Large intestine (tissue), 3 donors: Measurements from ENCODE around the gene INHBE. TPM values are rescaled to one million over a fixed set of nuclear protein-coding genes. Genes with fewer than 3 reads are reported as not detected.

Experiments
- DNase-seq, 2 donors: peaks; one replicate each; pipeline versions ENCODE4 v3.0.0 to v3.0.0-alpha.2; 2013
- H3K27ac ChIP-seq: one replicate; pipeline ENCODE4 v1.5.1; 2013; ENCODE audit warnings: low read length
- H3K27me3 ChIP-seq: 2 replicates; pipeline ENCODE4 v1.6.1; 2013; ENCODE audit warnings: low read length; ENCODE audit not compliant: control insufficient read depth, insufficient read depth
- H3K36me3 ChIP-seq: 2 replicates; pipeline ENCODE4 v1.6.1; 2013; ENCODE audit warnings: low read length; ENCODE audit not compliant: control insufficient read depth, insufficient read depth
- H3K4me1 ChIP-seq: one replicate; pipeline ENCODE4 v1.6.1; 2013; ENCODE audit warnings: low read length; ENCODE audit not compliant: control insufficient read depth, insufficient read depth
- H3K4me3 ChIP-seq: one replicate; pipeline ENCODE4 v1.5.1; 2013; ENCODE audit warnings: low read length
- H3K9me3 ChIP-seq: one replicate; pipeline ENCODE4 v1.6.1; 2013; ENCODE audit warnings: mild to moderate bottlenecking, low read depth, low read length, moderate library complexity; ENCODE audit not compliant: control insufficient read depth
- WGBS: methylation state at CpG from one replicate; pipeline ENCODE4 v1.1.5; 2013; ENCODE audit warnings: low lambda C conversion rate; ENCODE audit not compliant: insufficient coverage; 5-methylcytosine and 5-hydroxymethylcytosine counted together
- polyA plus RNA-seq: library from polyadenylated mRNA; unstranded; fragments of 120-200 nt; gene quantifications from one replicate; pipeline ENCODE4 v1.2.1, GENCODE V29; 2013

Gene INHBE
- polyA plus RNA-seq, 1 donor: 0.28 TPM

DNA sequence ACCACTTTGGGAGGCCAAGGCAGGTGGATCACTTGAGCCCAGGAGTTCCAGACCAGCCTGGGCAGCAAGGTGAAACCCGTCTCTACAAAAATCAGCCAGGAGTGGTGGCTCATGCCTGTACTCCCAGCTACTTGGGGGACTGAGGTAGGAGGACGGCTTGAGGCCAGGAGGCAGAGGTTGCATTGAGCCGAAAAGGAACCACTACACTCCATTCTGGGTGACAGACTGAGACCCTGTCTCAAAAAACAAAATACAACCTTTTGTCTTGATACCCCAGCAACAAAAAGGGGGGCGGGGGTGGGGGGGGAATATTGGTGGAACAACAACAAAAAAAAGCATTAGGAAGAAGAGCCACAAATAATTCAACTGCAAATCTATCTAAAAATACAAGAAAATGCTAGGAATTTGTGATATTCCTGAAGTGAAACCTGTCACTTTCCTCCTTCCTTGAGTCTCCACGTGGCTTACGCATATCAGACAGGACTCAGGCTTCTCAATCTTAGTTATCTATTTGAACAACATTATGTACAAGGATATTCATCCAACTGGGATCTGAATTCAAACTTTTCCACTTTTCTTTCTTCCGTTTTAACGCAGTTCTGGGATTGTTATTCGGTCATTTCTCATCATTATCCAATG lies 25.5 kb upstream of the INHBE start:
- Histone ChIP-seq H3K9me3 (no peaks in the 10 kb centered on the region), H3K27me3 (no peaks in the 10 kb centered on the region), H3K4me3 (peak overlapping the region; percentile 59), H3K27ac (peak overlapping the region; percentile 94), H3K36me3 (peaks cover 5% of the 10 kb centered on the region), H3K4me1 (peaks cover 13% of the 10 kb centered on the region)
- WGBS: 16% methylated on average over 3 of the region's 9 CpGs
- peak in 1 of 2 donors; percentile 68 for DNase-seq

DNA sequence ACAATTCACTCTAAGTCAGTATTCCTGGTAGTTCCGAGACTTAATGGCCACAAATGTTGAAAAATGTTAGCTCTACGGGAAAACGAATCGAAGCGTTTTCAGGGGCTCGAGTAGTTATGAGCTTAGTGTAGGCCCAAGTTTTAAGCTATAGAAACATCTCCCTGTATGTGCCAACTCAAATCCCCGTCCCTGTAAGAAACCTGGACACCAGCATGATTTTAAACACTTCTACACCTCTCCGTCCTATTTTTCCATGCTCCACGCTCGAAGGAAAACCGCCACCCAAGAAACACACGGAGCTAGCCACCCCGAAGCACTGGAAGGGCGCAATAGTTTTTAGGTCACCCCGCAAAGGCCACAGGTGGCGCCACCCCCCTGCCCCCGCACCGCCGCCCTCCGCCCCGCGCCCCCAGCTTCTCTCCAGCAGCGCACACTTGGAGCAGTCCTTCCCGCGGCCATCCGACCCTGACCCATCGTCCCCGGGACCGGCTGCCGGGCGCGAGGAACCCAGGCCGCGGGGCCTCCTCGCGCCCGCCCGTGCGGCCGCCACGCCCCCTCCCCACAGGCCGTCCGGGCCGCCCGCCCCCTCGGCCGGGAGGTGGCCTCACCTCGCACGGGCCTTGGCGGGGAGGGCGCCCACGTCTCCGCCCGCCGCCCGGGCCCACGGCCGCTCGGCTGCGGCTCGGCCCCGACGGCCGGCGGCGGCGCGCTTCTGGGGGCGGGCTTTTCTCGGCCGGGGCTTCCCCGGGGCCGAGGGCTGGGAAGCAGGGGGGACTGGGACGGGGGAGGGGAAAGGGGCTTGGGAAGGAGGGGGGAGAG lies 24.8 kb upstream of the INHBE start:
- peaks cover 4% of the 10 kb centered on the region for H3K36me3 ChIP-seq
- WGBS: no CpG with 5 or more reads among the region's 74 CpGs
- DNase-seq: peak in 1 of 2 donors; percentile 22
- H3K27ac ChIP-seq: peak overlapping the region; percentile 100
- H3K9me3 ChIP-seq: no peaks in the 10 kb centered on the region
- H3K4me1 ChIP-seq: peaks cover 18% of the 10 kb centered on the region
- H3K4me3 ChIP-seq: peak overlapping the region; percentile 69
- H3K27me3 ChIP-seq: no peaks in the 10 kb centered on the region

DNA sequence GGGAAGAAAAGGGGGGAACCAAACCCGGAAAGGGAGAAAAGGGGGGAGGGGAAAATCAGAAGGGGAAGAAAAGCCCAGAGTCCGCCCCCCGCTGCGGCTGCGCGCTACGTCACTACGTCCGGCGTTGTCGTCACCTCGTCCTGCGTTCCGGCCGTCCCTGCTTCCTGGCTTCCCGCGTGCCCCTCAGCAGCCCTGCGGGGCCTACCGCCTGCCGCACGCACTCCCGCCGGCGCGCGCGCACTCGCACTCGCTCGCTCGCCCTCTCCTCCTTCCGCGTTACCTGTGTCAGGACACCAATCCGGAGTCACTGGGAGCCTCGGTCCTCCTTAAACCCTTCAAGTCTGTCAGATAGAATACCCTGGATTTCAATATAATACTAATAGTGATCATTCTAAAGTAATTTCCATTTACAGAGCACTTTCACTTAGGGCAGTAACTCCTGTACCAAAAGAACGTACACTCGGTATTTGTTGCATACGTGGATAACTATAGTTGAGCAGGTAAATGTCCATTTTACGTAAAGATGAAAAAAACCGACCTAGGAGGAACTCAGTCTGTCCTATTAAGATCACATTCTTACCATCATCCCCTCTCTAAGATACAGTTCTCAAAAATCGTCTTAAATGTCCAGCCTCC lies 24.1 kb upstream of the INHBE start, which contains the start of gene R3HDM2:
R3HDM2 (minus strand) TSS at position 113 of the 636 bp plus-strand sequence. CDS start 120,615 bp downstream, outside the sequence.
- Histone ChIP-seq H3K4me3 (peak within 1 kb of the TSS; percentile 69), H3K36me3 (no peaks in the 10 kb centered on the region), H3K27me3 (no peaks in the 10 kb centered on the region), H3K9me3 (no peaks in the 10 kb centered on the region), H3K27ac (peak within 1 kb of the TSS; percentile 100), H3K4me1 (peaks cover 18% of the 10 kb centered on the region)
- DNase-seq: peak; percentile 97 to 98
- WGBS: no CpG with 5 or more reads among the region's 41 CpGs

DNA sequence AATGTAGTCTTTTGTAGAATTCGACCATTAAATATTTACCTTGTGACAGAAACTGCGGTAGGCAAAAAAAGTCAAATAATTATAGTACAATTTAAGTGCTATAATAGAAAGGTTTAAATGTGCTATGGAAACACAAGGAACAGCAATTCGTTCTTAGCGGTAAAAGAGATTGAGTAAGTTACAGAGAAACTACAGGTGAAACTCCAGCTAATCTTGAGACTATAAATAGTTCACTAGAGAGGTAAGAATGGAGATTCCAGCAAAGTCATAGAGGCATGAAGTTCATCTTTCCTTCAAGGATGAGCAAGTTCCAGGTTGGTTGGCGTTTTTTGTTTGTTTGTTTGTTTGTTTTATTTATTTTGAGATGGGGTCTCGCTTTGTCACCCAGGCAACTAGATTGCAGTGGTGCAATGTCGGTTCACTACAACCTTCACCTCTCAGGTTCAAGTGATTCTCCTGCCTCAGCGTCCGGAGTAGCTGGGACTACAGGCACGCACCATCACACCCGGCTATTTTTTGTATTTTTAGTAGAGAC lies 23.4 kb upstream of the INHBE start:
- Histone ChIP-seq H3K4me1 (peaks cover 18% of the 10 kb centered on the region), H3K27me3 (no peaks in the 10 kb centered on the region), H3K36me3 (no peaks in the 10 kb centered on the region), H3K27ac (peak overlapping the region; percentile 100), H3K4me3 (peak overlapping the region; percentile 69), H3K9me3 (no peaks in the 10 kb centered on the region)
- peak in 1 of 2 donors; percentile 72 for DNase-seq
- WGBS: 34% methylated on average over 6 of the region's 11 CpGs

DNA sequence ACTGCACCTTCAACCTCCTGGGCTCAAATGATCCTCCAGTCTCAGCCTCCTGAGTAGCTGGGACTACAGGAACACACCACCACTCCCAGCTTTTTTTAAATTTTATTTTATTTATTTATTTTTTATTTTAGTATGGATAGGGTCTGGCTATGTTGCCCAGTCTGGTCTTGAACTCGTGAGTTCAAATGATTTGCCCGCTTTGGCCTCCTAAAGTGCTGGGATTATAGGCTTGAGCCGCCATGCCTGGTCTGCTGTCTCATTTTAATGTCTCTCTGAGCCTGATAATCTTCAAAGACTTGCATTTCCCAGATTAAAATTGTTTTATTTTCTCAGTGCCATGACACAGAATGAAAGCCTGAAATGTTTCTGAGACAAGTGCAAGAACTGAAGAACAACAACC lies 21.7 kb upstream of the INHBE start:
- Histone ChIP-seq H3K4me3 (no peak overlapping the region), H3K9me3 (no peaks in the 10 kb centered on the region), H3K36me3 (no peaks in the 10 kb centered on the region), H3K27me3 (no peaks in the 10 kb centered on the region), H3K4me1 (peaks cover 18% of the 10 kb centered on the region), H3K27ac (no peak overlapping the region)
- WGBS: 100% methylated on average over 3 of the region's 3 CpGs
- DNase-seq: no peak

DNA sequence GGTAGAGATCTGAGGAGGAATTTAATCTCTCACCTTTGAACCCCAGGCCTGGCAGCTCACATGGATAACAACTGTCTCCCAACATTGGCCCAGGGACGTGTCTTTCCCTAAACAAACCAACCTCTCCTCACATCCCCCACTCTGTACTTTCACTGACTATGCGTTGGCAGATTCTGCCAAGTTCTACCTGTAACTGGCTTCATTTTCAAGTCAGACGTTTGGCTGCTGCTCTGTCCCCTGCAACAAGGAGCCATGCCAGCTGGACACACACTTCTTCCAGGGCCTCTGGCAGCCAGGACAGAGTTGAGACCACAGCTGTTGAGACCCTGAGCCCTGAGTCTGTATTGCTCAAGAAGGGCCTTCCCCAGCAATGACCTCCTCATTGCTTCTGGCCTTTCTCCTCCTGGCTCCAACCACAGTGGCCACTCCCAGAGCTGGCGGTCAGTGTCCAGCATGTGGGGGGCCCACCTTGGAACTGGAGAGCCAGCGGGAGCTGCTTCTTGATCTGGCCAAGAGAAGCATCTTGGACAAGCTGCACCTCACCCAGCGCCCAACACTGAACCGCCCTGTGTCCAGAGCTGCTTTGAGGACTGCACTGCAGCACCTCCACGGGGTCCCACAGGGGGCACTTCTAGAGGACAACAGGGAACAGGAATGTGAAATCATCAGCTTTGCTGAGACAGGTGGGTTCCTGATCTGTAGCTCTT lies 20.4 kb upstream of the INHBE start, which contains the start of gene INHBC:
INHBC (plus strand) TSS at position 268 of the 707 bp plus-strand sequence; CDS start at position 371, 103 bp downstream.
- Histone ChIP-seq H3K4me3 (no peak within 1 kb of the TSS), H3K4me1 (peaks cover 15% of the 10 kb centered on the region), H3K9me3 (no peaks in the 10 kb centered on the region), H3K27me3 (no peaks in the 10 kb centered on the region), H3K27ac (no peak within 1 kb of the TSS), H3K36me3 (no peaks in the 10 kb centered on the region)
- no CpG with 5 or more reads among the region's 8 CpGs for WGBS
- DNase-seq: peak in 1 of 2 donors; percentile 40

DNA sequence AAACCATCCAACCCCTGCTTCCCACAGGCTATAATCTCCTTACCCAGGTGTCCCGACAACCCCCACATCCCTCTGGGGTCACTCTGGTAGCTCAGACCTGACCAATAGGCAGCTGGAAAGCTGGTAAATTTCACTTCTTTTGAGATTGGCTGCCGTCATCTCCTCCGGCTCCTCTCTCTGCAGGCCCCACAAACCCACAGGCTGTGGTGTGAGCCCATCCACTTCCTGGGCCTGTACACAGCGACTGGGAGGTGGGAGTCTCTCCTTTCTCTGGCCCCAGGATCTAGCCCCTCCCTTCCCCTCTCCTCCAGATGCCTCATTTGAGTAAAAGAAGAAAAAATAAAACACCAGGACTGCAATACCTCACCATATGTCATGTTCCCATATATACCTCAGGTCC lies 19.8 kb upstream of the INHBE start:
- no peak overlapping the region for H3K4me3 ChIP-seq
- no peaks in the 10 kb centered on the region for H3K36me3 ChIP-seq
- DNase-seq: no peak
- no peak overlapping the region for H3K27ac ChIP-seq
- H3K27me3 ChIP-seq: no peaks in the 10 kb centered on the region
- H3K9me3 ChIP-seq: no peaks in the 10 kb centered on the region
- WGBS: no CpG with 5 or more reads among the region's 4 CpGs
- H3K4me1 ChIP-seq: peaks cover 15% of the 10 kb centered on the region

DNA sequence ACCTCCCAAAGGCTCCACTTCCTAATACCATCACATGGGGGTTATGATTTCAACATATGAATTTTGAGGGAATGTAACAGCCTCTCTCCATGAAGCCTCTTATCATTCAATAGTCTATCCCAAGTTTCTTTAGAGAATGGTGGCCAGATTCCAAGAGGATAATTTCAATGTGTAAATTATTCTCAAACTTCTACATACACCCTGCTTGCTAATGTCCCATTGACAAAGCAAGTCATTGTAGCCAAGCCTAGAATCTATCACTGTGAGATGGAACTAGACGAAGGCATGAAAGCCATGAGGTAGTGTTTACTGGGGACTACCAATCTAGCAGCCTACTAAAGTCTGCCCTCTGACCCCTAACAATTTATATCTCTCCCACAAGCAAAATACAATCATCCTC lies 16.7 kb upstream of the INHBE start:
- no peak for DNase-seq
- no peaks in the 10 kb centered on the region for H3K36me3 ChIP-seq
- peaks cover 11% of the 10 kb centered on the region for H3K4me1 ChIP-seq
- WGBS: no CpG with 5 or more reads among the region's 1 CpG
- no peak overlapping the region for H3K27ac ChIP-seq
- no peak overlapping the region for H3K4me3 ChIP-seq
- H3K9me3 ChIP-seq: no peaks in the 10 kb centered on the region
- no peaks in the 10 kb centered on the region for H3K27me3 ChIP-seq

DNA sequence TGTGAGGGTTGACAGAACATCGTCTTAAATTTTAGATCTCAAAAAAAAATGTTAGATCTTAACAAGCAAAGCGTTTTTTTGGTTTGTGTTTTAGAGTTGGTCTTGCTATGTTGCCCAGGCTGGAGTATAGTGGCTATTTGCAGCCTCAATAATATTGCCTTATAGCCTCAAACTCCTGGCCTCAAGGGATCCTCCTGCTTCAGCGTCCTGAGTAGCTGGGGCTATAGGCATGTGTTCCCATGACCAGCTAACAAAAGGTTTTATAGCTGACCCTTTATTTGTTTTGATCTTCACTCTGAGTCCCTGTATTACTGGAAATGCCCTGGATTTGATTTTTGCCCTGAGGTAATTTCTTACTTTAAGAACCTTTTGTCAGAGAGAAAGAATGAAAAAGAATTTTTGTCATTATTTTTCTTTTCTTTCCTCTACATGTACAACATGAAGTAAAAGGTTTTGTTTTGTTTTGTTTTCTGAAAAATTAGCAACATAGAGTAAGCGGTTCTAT lies 15.3 kb upstream of the INHBE start:
- H3K4me1 ChIP-seq: peaks cover 3% of the 10 kb centered on the region
- H3K27me3 ChIP-seq: no peaks in the 10 kb centered on the region
- WGBS: 86% methylated on average over 1 of the region's 4 CpGs
- H3K27ac ChIP-seq: no peak overlapping the region
- no peak for DNase-seq
- H3K36me3 ChIP-seq: no peaks in the 10 kb centered on the region
- H3K4me3 ChIP-seq: no peak overlapping the region
- H3K9me3 ChIP-seq: no peaks in the 10 kb centered on the region
